ENCODE data around the gene COL23A1.
"Not testable (repeated sequence)": the region's sequence is repeated elsewhere in the genome, so short reads cannot be mapped to it uniquely, and the experiment has no call there.

The COL23A1 gene

DNA sequence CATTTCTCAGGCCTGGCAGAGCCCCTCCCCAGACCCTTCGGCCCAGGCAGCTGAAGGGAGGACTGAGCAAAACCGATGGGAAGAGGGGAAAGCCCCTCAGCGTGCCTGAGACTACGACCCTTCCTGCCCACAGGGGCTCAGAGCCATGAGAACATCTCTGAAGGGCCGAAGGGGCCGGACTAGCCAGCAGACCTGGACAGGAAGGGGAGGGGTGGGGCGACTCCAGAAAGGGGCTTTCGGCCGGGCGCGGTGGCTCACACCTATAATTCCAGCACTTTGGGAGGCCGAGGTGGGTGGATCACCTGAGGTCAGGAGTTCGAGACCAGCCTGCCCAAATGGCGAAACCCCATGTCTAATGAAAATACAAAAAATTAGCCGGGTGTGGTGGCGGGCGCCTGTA lies 271.8 kb downstream of the COL23A1 start:
- no peak overlapping the region for H3K27ac ChIP-seq (ENCODE audit: low read length)
- H3K9ac ChIP-seq (ENCODE audit: low read depth, low read length): no peak overlapping the region

GRCh38 chr5:178317727-178318126 lies 272.5 kb downstream of the COL23A1 start:
- not testable (repeated sequence) for H3K4me1 ChIP-seq (ENCODE audit: insufficient read depth, low read length); H3K36me3 ChIP-seq (ENCODE audit: insufficient read depth, low read depth, low read length); H3K9ac ChIP-seq (ENCODE audit: low read depth, low read length); H3K9me3 ChIP-seq (ENCODE audit: insufficient read depth, low read depth, low read length); H3K27ac ChIP-seq (ENCODE audit: low read length); H3K27me3 ChIP-seq (ENCODE audit: insufficient read depth, low read length); H3K4me3 ChIP-seq (ENCODE audit: low read length)

More for the DNA sequence above, 271.8 kb downstream of the COL23A1 start:
- Histone ChIP-seq H3K9me3 (ENCODE audit: insufficient read depth, low read depth, low read length) (no peaks in the 10 kb centered on the region), H3K27me3 (ENCODE audit: insufficient read depth, low read length) (no peaks in the 10 kb centered on the region), H3K4me1 (ENCODE audit: insufficient read depth, low read length) (no peaks in the 10 kb centered on the region), H3K36me3 (ENCODE audit: insufficient read depth, low read depth, low read length) (no peaks in the 10 kb centered on the region), H3K4me3 (ENCODE audit: low read length) (no peak overlapping the region)

GRCh38 chr5:178314961-178315820 lies 275.0 kb downstream of the COL23A1 start:
- H3K9me3 ChIP-seq (ENCODE audit: insufficient read depth, low read depth, low read length): no peaks in the 10 kb centered on the region
- no peaks in the 10 kb centered on the region; the same call in 1 of the 2 replicates for H3K4me1 ChIP-seq (ENCODE audit: insufficient read depth, low read length)
- H3K9ac ChIP-seq (ENCODE audit: low read depth, low read length): no peak overlapping the region
- no peak overlapping the region for H3K4me3 ChIP-seq (ENCODE audit: low read length)
- H3K27me3 ChIP-seq (ENCODE audit: insufficient read depth, low read length): no peaks in the 10 kb centered on the region
- H3K36me3 ChIP-seq (ENCODE audit: insufficient read depth, low read depth, low read length): no peaks in the 10 kb centered on the region
- H3K27ac ChIP-seq (ENCODE audit: low read length): no peak overlapping the region

GRCh38 chr5:178314061-178314660 lies 276.0 kb downstream of the COL23A1 start:
- no peak overlapping the region for H3K27ac ChIP-seq (ENCODE audit: low read length)
- no peak overlapping the region for H3K9ac ChIP-seq (ENCODE audit: low read depth, low read length)
- no peaks in the 10 kb centered on the region for H3K9me3 ChIP-seq (ENCODE audit: insufficient read depth, low read depth, low read length)
- no peaks in the 10 kb centered on the region for H3K36me3 ChIP-seq (ENCODE audit: insufficient read depth, low read depth, low read length)
- no peaks in the 10 kb centered on the region for H3K27me3 ChIP-seq (ENCODE audit: insufficient read depth, low read length)
- H3K4me3 ChIP-seq (ENCODE audit: low read length): no peak overlapping the region
- no peaks in the 10 kb centered on the region; the same call in 1 of the 2 replicates for H3K4me1 ChIP-seq (ENCODE audit: insufficient read depth, low read length)

DNA sequence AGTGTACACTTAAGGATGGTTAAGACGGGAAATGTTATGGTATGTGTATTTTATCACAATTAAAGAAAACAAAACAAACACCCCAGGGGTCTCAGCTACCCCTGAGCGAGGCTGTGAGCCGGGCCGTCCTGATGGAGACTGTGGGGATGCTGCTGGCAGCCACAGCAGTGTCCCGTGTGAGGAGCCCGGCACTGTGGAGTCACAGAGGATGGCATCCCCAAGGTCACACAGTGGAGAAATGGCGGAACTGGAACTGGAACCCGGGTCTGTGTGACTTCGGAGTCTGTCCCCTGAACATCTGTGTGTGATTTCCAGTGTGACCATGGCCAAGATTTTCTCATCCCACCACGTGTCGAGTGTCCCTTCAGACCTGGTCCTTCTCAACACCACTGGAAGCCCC lies 276.9 kb downstream of the COL23A1 start:
- Histone ChIP-seq H3K27ac (ENCODE audit: low read length) (no peak overlapping the region), H3K9me3 (ENCODE audit: insufficient read depth, low read depth, low read length) (no peaks in the 10 kb centered on the region), H3K4me1 (ENCODE audit: insufficient read depth, low read length) (no peaks in the 10 kb centered on the region; the same call in 1 of the 2 replicates), H3K36me3 (ENCODE audit: insufficient read depth, low read depth, low read length) (no peaks in the 10 kb centered on the region), H3K27me3 (ENCODE audit: insufficient read depth, low read length) (no peaks in the 10 kb centered on the region), H3K9ac (ENCODE audit: low read depth, low read length) (no peak overlapping the region), H3K4me3 (ENCODE audit: low read length) (no peak overlapping the region)

DNA sequence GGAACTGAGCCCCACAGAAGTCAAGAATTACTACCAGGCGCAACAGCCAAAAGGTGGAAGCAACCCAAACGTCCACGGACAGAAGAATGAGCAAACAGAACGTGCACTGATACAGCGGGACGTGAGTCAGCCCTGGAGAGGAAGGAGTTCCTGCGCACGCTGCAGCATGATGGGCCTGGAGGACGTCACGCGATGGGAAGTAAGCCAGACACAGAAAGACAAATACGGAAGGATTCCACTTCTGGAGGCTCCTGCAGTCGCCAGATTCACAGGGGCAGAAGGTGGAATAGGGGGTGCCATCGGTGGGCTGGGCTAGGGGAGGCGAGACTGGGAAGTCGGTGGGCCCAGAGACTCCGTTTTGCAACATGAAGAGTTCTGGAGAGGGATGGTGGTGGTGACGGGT lies 277.3 kb downstream of the COL23A1 start:
- Histone ChIP-seq H3K4me3 (ENCODE audit: low read length) (no peak overlapping the region), H3K9me3 (ENCODE audit: insufficient read depth, low read depth, low read length) (no peaks in the 10 kb centered on the region), H3K27ac (ENCODE audit: low read length) (no peak overlapping the region), H3K27me3 (ENCODE audit: insufficient read depth, low read length) (no peaks in the 10 kb centered on the region), H3K9ac (ENCODE audit: low read depth, low read length) (no peak overlapping the region), H3K36me3 (ENCODE audit: insufficient read depth, low read depth, low read length) (no peaks in the 10 kb centered on the region), H3K4me1 (ENCODE audit: insufficient read depth, low read length) (no peaks in the 10 kb centered on the region; the same call in 1 of the 2 replicates)

GRCh38 chr5:178310130-178310865 lies 279.9 kb downstream of the COL23A1 start:
- Histone ChIP-seq H3K4me3 (ENCODE audit: low read length) (no peak overlapping the region), H3K4me1 (ENCODE audit: insufficient read depth, low read length) (no peaks in the 10 kb centered on the region; the same call in 1 of the 2 replicates), H3K27me3 (ENCODE audit: insufficient read depth, low read length) (no peaks in the 10 kb centered on the region), H3K27ac (ENCODE audit: low read length) (no peak overlapping the region), H3K9ac (ENCODE audit: low read depth, low read length) (no peak overlapping the region), H3K9me3 (ENCODE audit: insufficient read depth, low read depth, low read length) (no peaks in the 10 kb centered on the region), H3K36me3 (ENCODE audit: insufficient read depth, low read depth, low read length) (no peaks in the 10 kb centered on the region)

- Histone ChIP-seq H3K27ac (ENCODE audit: low read length) (no peak overlapping the region), H3K4me3 (ENCODE audit: low read length) (no peak overlapping the region), H3K9me3 (ENCODE audit: insufficient read depth, low read depth, low read length) (no peaks in the 10 kb centered on the region)
Measured at GRCh38 chr5:178309271-178310013, 280.8 kb downstream of the COL23A1 start.

DNA sequence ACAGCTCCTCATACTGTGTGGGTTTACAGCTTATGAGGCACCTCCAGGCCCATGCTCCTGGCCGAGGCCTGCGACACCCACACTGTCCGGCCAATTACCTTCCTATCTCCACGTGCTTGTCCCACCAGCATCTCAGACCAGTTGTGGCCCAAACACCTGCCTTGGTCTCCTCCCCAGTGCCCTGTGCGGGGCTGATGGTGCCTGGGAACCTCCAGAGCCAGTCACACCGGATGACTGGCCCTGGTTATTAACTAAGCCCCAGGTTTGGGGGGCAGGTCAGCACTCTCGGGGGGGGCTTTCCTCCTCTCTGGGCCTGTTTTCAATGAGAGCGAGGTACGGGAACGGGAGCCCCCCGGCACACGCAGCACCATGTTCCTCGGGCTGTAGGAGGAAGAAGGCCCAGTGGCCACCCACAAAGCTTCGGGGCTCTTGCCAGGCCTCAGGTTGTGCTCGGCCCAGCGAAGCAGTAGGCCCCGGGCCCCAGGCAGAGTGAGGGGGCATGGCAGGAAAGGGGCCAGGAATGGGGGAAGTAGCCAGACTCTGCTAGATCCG lies 281.6 kb downstream of the COL23A1 start:
- Histone ChIP-seq H3K4me3 (ENCODE audit: low read length) (no peak overlapping the region), H3K27me3 (ENCODE audit: insufficient read depth, low read length) (no peaks in the 10 kb centered on the region), H3K9ac (ENCODE audit: low read depth, low read length) (no peak overlapping the region)

More at GRCh38 chr5:178309271-178310013, 280.8 kb downstream of the COL23A1 start:
- H3K4me1 ChIP-seq (ENCODE audit: insufficient read depth, low read length): no peaks in the 10 kb centered on the region; the same call in 1 of the 2 replicates
- no peak overlapping the region for H3K9ac ChIP-seq (ENCODE audit: low read depth, low read length)
- H3K36me3 ChIP-seq (ENCODE audit: insufficient read depth, low read depth, low read length): no peaks in the 10 kb centered on the region
- H3K27me3 ChIP-seq (ENCODE audit: insufficient read depth, low read length): no peaks in the 10 kb centered on the region

DNA sequence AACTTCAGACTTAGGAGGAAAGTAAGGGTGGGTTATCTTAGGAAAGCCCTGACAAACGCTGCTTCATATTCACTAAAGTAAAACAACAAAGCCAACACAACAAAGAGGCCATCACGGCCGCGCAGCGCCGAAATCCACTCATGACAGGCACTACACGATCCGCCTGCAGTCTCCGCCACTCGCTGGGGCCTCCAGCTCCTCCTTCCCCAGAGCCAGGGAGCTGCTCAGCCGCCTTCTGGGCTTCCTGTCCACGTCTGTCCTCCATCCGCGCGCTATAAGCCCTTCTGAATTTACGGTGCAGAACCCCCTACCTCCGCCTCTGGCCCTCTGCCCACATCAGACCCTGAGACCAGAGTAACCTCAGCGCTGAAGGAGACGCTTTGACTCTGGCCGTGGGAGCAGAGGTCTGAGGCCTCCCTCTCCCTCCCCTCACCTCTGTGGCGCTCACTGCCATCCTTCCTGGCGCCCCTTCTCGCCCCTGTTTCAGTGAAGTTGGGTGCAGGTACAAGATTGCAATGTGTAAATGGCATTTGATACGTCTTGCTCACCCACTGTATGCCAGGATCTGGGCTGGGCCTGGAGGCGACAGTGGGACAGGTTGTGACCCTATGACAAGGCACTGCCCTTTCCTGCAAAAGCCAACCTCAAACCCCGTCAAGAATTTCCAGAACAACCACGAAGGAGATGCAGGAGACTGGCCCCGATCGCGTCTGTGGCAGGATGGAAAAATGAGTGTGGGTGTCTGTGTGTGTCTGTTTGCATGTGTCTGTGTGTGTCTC lies 282.7 kb downstream of the COL23A1 start:
- no peaks in the 10 kb centered on the region for H3K4me1 ChIP-seq (ENCODE audit: insufficient read depth, low read length)
- no peak overlapping the region for H3K4me3 ChIP-seq (ENCODE audit: low read length)
- H3K27ac ChIP-seq (ENCODE audit: low read length): no peak overlapping the region
- no peaks in the 10 kb centered on the region for H3K27me3 ChIP-seq (ENCODE audit: insufficient read depth, low read length)
- H3K9me3 ChIP-seq (ENCODE audit: insufficient read depth, low read depth, low read length): no peaks in the 10 kb centered on the region
- no peak overlapping the region for H3K9ac ChIP-seq (ENCODE audit: low read depth, low read length)
- no peaks in the 10 kb centered on the region for H3K36me3 ChIP-seq (ENCODE audit: insufficient read depth, low read depth, low read length)

More for the DNA sequence above, 281.6 kb downstream of the COL23A1 start:
- Histone ChIP-seq H3K9me3 (ENCODE audit: insufficient read depth, low read depth, low read length) (no peaks in the 10 kb centered on the region), H3K36me3 (ENCODE audit: insufficient read depth, low read depth, low read length) (no peaks in the 10 kb centered on the region), H3K4me1 (ENCODE audit: insufficient read depth, low read length) (no peaks in the 10 kb centered on the region; the same call in 1 of the 2 replicates), H3K27ac (ENCODE audit: low read length) (no peak overlapping the region)

All from iPS-20b (cell line).